GM18511 (cell line): ENCODE measurements around the gene DLGAP1.
A peak's percentile ranks its signal among the peaks of the same experiment; 100 is the strongest.
"Not testable (repeated sequence)": the region's sequence is repeated elsewhere in the genome, so short reads cannot be mapped to it uniquely, and the experiment has no call there.

Experiments used
- ATAC-seq: cut with Tn5 transposase; IDR thresholded peaks from one replicate; pipeline ENCODE4 v1.9.1; 2021; ENCODE audit warnings: mild to moderate bottlenecking, moderate library complexity; ENCODE audit not compliant: unreplicated experiment

DLGAP1 gene

DNA sequence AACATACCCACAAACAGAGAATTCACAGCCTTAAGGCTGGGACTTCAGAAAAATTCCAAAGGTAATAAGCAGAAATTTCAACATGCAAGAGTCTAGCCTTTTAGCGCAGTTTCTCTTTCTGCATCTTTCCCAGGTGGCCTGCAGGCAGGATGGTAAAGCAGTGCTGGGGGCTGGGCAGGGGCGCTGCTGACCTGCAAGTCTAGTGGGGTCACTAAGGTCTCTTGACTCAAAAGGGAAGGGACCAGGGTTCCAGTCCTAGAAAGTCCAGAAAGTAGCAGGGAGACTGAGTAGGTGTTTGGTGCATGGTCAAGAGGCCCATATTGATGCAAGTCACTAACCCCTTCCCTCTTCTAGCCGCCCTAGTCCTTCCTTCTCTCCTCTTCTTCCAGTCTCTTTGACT lies 835.9 kb downstream of the DLGAP1 start:
- ATAC-seq = no peak

GRCh38 chr18:3616744-3617143 lies 838.4 kb downstream of the DLGAP1 start:
- ATAC-seq = no peak

DNA sequence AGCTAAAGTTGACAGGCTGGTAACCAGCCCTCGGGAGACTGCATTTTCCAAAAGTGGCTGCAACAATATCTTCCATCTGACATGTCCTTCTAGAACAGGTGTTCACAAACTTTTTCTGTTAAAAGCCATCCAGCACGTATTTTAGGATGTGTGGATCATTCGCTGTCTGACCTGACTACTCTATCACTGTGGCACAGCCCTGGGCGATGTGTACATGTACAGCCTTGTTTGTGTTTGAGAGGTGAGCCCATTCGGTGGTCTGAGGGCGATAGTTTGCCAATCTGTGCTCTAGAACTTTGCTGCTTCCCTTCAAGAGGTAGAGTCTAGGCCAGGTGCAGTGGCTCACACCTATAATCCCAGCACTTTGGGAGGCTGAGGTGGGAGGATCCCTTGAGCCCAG lies 839.0 kb downstream of the DLGAP1 start:
- ATAC-seq = no peak

GRCh38 chr18:3615374-3615985 lies 839.6 kb downstream of the DLGAP1 start:
- ATAC-seq = no peak

GRCh38 chr18:3612315-3612714 lies 842.8 kb downstream of the DLGAP1 start:
- no peak for ATAC-seq

DNA sequence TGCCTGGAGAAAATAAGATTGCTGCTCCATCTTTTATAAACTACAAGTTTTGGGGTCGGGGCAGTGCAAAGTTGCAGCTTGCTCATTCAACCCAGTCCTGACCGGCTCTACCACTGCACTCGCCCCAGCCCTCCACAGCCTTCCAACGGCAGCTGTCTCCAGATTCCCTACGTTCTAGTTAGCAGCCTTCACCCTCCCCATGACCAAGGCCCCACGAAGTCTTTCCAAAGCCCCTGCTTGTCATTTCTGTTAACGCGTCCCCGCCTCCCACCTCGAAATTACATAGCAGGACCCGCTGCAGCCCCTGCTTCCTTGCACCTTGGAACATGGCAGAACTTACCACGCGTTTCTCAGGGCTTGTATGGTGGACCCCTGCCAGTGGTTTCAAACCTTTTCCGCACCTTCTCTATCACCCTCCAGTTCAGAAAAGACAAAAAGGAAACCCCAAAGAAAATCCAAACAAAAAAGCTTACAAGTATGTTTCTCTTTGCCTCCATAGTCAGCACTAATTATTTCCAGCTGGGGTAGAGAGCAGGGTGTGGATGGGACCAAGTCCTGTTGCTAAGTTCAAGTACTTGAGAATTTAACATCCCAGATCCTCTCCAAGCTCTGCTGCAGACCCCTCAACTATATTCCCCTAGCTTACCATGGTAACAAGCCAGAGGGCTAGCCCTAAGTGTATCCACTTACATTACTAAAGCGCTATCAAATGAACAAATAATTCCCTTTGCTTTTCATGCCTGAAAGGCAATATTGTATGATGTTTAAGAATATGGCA lies 843.6 kb downstream of the DLGAP1 start:
- no peak for ATAC-seq

- no peak for ATAC-seq
These were observed 844.3 kb downstream of the DLGAP1 start for GRCh38 chr18:3610813-3611212.

- no peak for ATAC-seq
These were observed 844.9 kb downstream of the DLGAP1 start for GRCh38 chr18:3610188-3610708.

- ATAC-seq = no peak
These were observed 846.6 kb downstream of the DLGAP1 start for GRCh38 chr18:3608488-3608887.

DNA sequence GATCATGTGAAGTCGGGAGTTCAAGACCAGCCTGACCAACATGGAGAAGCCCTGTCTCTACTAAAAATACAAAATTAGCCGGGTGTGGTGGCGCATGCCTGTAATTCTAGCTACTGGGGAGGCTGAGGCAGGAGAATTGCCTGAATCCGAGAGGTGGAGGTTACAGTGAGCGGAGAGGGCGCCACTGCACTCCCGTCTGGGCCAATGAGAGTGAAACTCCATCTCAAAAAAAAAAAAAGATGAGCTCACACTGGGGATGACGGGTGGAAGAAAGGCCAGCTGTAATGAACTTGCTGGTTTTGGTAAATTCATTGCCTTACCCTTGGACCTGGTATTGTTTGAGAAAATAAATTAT lies 847.0 kb downstream of the DLGAP1 start:
- not testable (repeated sequence) for ATAC-seq

- no peak for ATAC-seq
These were observed 847.6 kb downstream of the DLGAP1 start for GRCh38 chr18:3607309-3608098.

DNA sequence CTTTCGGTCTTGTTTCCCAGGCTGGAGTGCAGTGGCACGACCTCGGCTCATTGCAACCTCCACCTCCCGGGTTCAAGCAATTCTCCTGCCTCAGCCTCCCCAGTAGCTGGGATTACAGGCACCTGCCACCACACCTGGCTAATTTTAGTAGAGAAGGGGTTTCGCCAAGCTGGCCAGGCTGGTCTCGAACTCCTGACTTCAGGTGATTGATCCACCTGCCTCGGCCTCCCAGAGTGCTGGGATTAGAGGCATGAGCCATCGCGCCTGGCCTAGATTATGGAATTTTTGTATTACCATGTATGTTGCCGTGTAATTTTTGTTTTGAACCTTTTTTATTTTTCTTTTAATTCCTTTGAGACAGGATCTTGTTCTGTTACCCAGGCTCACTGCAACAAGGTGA lies 848.2 kb downstream of the DLGAP1 start:
- not testable (repeated sequence) for ATAC-seq

- no peak for ATAC-seq
These were observed 849.1 kb downstream of the DLGAP1 start for GRCh38 chr18:3605954-3606443.

GRCh38 chr18:3605486-3605952 lies 849.6 kb downstream of the DLGAP1 start:
- ATAC-seq = no peak

DNA sequence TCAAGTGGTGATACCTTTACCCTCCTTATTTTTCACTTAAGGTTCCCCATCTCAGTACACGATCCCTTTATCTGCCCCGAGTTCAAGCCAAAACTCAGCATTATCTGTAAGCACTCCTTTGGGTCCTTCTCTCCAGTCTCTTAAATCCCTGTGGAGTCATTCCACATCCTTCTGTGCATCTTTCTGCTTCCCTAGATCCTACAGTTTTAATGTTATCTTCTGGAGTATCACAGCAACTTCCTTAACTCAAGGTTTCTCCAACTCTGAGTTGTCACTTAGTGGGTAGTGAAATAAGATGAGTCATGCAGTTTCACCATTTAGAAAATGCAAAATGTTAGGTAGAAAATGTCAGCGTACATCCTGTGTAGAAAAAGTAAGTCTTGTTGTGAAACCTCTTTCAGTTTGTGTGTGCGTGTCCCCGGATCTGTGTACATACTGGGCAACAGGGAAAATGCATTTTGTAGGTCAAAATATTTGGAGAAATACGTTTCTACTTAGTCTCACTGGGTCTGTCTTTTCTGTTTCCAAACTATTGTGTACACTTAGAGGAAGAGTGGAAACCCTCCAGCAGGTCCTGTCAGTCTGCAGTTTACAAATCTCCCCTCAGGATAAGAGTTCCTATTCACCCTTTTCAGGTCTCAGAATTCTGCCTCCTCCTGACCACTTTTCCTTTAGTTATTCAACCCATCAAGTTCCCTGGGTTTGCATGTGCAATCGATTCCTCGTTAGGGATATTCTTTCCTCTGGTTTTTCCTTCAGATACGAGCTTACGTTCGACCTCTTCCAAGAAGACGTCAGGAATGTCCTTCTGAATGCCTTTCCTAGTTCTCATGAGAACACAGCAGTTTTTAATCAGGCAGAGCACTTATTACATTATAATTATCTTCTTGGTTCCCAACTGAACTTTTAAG lies 850.4 kb downstream of the DLGAP1 start:
- ATAC-seq = peak; percentile 86

GRCh38 chr18:3604235-3604497 lies 850.9 kb downstream of the DLGAP1 start:
- ATAC-seq = no peak

- ATAC-seq = peak; percentile 31
These were observed 851.5 kb downstream of the DLGAP1 start for GRCh38 chr18:3603421-3604234.

- not testable (repeated sequence) for ATAC-seq
These were observed 853.9 kb downstream of the DLGAP1 start for GRCh38 chr18:3601106-3601755.

DNA sequence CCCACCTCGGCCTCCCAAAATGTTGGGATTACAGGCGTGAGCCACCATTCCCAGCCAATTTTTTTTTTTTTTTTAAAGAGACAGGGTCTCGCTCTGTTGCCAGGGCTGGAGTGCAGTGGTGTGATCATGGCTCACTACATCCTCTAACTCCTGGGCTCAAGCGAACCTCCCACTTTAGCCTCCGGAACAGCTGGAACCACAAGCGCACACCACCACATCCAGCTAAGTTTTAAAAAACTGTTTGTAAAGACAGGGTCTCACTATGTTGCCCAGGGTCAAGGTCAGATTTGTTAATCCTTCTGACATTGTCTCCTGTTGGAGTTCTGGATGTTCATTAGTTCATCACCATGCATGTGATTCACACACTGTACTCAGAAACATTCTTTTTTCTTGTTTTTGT lies 855.2 kb downstream of the DLGAP1 start:
- no peak for ATAC-seq
